ENCODE data around the gene MMAB. TPM values are rescaled to one million over a fixed set of nuclear protein-coding genes. Genes with fewer than 3 reads are reported as not detected.

MMAB gene
- total RNA-seq, 1 donor from 2014 or later, result 62.8 TPM

DNA sequence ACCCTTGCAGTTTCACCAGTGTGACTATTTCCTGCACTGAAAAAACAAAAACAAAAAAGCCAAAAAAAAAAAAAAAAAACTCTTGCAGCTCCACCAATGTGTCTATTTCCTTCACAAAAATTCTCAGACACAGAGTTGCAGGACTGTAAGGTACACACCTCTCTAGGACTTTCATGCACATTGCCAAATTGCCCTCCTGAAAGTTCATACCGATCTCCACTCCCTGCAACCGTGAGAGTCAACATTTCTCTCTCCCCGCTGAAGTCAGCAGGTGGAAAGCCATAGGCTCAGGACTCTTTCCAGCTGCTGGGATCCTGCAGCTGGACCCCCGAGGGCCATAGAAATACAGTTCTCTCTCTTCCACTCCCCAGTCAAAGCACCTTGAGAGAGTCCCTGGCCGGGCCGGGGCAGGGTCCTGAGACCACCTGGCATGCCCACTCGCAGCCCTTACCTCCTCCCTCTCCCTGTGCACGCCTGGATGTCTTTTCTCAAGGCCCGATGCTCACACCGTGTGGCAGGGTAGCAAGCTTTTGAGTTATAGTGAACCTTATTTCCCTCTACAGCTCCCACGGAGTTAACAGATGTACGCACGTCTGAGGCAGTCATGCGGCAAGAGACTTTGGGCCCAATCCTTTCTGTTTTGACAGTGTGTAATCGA is 23.6 kb downstream of the MMAB start:
- no peaks in the 10 kb centered on the region for H3K9me3 Mint-ChIP-seq
- ChIA-PET POLR2A (no interaction called here), CTCF (no interaction called here)
- intact Hi-C loops (cut with micrococcal nuclease), result no loop called here
- TF ChIP-seq, protein P1, sequence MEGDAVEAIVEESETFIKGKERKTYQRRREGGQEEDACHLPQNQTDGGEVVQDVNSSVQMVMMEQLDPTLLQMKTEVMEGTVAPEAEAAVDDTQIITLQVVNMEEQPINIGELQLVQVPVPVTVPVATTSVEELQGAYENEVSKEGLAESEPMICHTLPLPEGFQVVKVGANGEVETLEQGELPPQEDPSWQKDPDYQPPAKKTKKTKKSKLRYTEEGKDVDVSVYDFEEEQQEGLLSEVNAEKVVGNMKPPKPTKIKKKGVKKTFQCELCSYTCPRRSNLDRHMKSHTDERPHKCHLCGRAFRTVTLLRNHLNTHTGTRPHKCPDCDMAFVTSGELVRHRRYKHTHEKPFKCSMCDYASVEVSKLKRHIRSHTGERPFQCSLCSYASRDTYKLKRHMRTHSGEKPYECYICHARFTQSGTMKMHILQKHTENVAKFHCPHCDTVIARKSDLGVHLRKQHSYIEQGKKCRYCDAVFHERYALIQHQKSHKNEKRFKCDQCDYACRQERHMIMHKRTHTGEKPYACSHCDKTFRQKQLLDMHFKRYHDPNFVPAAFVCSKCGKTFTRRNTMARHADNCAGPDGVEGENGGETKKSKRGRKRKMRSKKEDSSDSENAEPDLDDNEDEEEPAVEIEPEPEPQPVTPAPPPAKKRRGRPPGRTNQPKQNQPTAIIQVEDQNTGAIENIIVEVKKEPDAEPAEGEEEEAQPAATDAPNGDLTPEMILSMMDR (IDR thresholded peaks at IDR 0.05), result no peak
- DNase-seq, result no peak
- H3K27ac Mint-ChIP-seq, result no peak overlapping the region
- H3K4me3 Mint-ChIP-seq, result no peak overlapping the region
- ATAC-seq (ENCODE audit: low read depth), result no peak
- peaks cover 19% of the 10 kb centered on the region for H3K27me3 Mint-ChIP-seq
- no peaks in the 10 kb centered on the region for H3K4me1 Mint-ChIP-seq
- no peaks in the 10 kb centered on the region for H3K36me3 Mint-ChIP-seq (ENCODE audit: low read depth)

DNA sequence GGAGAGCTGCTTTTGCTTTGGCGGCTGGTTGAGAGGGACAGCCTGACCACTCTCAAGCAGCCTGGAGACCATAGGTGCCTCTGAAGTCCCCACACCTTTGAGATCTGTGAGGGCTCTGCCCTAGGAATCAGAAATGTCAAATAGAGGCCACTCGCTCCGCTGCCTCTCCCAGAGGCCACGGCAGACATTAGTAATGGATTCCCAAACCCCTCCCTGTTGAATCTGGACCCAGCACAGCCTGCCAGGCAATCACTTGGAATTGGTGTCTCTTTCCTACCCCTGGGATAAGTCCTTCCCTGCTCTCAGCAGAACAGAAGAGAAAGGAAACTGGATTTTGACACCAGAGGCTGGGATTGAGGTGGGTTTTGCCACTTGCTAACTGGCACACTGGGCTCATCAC is 25.0 kb downstream of the MMAB start:
- CTCF ChIA-PET, result no interaction called here
- Mint-ChIP-seq H3K27me3 (peaks cover 19% of the 10 kb centered on the region), H3K4me1 (no peaks in the 10 kb centered on the region), H3K9me3 (no peaks in the 10 kb centered on the region), H3K36me3 (ENCODE audit: low read depth) (no peaks in the 10 kb centered on the region), H3K27ac (no peak overlapping the region), H3K4me3 (no peak overlapping the region)
- intact Hi-C loops (cut with micrococcal nuclease), result no loop called here
- DNase-seq, result no peak
- TF ChIP-seq, protein P1 (IDR thresholded peaks at IDR 0.05), result no peak
- no peak for ATAC-seq (ENCODE audit: low read depth)
- POLR2A ChIA-PET, result no interaction called here

DNA sequence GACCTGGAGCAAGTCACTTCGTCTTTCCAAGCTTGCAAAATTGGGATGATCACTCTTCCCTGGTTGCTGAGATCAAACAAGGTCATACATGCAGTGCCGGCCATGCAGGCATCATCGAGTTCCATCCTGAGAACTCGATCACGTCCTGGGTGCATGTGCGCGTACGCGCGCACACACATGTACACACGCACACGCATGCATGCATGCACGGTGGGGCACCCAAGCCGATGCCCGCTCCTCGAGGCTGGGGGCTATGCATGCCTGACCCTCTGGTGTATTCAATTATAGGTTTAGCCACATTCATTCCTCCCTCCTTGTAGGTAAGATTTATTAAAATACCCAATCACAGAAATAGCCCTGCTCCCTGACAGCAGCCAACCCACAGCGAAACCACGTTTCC is 26.0 kb downstream of the MMAB start:
- H3K4me3 Mint-ChIP-seq, result no peak overlapping the region

DNA sequence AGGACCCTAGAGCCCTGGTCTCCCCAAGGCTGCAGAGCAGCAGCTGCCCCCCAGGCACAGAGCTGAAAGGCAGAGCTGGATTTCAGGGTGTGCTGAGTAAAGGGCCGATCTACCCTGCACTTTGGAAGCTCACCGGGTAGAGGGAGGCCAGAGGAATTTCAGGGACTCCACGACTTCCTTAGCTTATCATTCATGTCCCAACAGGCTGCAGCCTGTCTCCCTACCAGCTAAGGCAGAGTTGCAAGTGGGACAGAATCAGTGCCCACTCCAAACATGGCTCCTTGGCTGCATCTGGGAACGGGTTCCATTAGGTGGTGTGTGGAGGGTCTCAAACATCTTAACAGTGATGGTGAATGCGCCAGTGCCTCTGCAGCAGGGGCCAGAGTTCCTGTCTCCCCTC is 27.5 kb downstream of the MMAB start:
- H3K4me3 Mint-ChIP-seq, result no peak overlapping the region
- H3K36me3 Mint-ChIP-seq (ENCODE audit: low read depth), result no peaks in the 10 kb centered on the region
- intact Hi-C loops (cut with micrococcal nuclease), result no loop called here
- no peaks in the 10 kb centered on the region for H3K4me1 Mint-ChIP-seq
- TF ChIP-seq, protein P1 (IDR thresholded peaks at IDR 0.05), result no peak
- no peak overlapping the region for H3K27ac Mint-ChIP-seq
- peaks cover 19% of the 10 kb centered on the region for H3K27me3 Mint-ChIP-seq
- ChIA-PET POLR2A (no interaction called here), CTCF (no interaction called here)
- DNase-seq (no peak), ATAC-seq (ENCODE audit: low read depth) (no peak)
- no peaks in the 10 kb centered on the region for H3K9me3 Mint-ChIP-seq

More for the DNA sequence above, 26.0 kb downstream of the MMAB start:
- Mint-ChIP-seq H3K27ac (no peak overlapping the region), H3K4me1 (no peaks in the 10 kb centered on the region), H3K27me3 (peaks cover 19% of the 10 kb centered on the region), H3K36me3 (ENCODE audit: low read depth) (no peaks in the 10 kb centered on the region), H3K9me3 (no peaks in the 10 kb centered on the region)
- intact Hi-C loops (cut with micrococcal nuclease), result no loop called here
- TF ChIP-seq, protein P1 (IDR thresholded peaks at IDR 0.05), result no peak
- ChIA-PET POLR2A (no interaction called here), CTCF (no interaction called here)
- ATAC-seq (ENCODE audit: low read depth), result no peak
- DNase-seq, result no peak

DNA sequence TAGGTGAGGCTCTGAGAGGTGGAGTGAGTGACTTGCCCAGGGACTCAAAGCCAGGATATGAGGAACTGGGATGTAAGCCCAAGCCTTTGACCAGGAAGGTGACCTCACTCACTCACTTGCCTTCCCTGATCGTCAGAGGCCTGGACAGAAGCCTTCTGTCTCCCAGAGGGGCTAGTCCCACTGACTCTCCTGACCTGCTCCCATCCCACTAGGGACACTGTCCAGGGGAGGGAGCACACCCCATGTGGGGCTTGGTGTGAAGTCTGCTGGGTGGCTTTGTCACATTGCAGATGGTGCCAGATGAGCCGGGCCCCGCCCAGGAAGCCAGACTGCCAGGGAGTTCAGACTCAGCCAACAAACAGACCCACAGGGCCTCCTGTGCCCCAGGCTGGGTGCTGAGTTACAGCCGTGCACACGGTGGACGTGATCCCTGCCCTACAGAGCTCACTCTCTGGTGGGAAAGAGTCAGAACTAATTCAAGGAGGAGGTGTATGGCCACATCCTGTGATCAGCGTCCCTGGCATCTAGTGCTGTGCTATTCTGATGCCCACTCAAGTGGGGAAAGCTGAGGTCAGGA is 28.3 kb downstream of the MMAB start:
- no peak for DNase-seq
- Mint-ChIP-seq H3K9me3 (no peaks in the 10 kb centered on the region), H3K4me1 (no peaks in the 10 kb centered on the region), H3K27me3 (peaks cover 19% of the 10 kb centered on the region), H3K4me3 (no peak overlapping the region), H3K36me3 (ENCODE audit: low read depth) (no peaks in the 10 kb centered on the region), H3K27ac (no peak overlapping the region)
- TF ChIP-seq, protein P1 (IDR thresholded peaks at IDR 0.05), result no peak
- CTCF ChIA-PET, result no interaction called here
- POLR2A ChIA-PET, result no interaction called here
- ATAC-seq (ENCODE audit: low read depth), result no peak
- intact Hi-C loops (cut with micrococcal nuclease), result no loop called here
